Measurements from ENCODE around the gene ASCC3.

Gene ASCC3

DNA sequence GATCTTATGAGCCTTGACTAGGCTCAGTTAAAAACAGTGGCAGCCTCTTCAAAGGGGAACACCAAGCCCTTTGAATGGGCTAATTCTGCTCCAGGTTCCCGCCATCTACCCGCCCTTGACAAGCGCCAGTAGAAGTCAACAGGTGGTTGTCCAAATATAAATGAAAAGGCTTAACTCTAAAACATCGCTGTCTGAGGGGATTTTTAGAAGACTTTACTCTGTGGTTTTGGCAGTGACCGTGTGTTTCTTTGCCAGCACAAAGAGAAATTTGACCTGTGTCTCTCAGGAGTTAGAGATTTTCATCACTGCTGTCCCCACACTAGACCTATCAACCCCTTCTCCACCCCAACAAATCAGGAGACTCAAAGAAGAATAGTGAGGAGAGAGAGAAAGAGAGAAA, 396.7 kb downstream of the ASCC3 start:
- DNase-seq: no peak

DNA sequence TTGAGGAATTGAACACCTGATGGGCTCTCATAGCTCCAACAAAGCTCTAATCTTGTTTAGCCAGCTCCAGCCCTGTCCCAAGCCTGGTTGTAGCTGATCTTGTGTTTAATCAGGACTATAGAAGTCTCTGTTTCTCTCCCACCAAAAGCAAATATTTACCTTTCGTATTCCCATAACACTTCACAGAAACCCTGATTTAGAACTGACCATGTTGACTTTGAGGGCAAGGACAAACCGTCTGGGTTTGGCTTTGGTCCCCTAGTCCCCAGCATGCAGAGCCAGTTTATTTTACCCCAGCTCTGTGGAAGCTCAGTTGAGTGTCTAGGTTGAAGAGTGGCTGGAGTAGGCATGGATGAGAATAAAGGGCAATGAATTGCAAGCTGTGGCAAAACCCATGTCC, 398.4 kb downstream of the ASCC3 start:
- DNase-seq: no peak

DNA sequence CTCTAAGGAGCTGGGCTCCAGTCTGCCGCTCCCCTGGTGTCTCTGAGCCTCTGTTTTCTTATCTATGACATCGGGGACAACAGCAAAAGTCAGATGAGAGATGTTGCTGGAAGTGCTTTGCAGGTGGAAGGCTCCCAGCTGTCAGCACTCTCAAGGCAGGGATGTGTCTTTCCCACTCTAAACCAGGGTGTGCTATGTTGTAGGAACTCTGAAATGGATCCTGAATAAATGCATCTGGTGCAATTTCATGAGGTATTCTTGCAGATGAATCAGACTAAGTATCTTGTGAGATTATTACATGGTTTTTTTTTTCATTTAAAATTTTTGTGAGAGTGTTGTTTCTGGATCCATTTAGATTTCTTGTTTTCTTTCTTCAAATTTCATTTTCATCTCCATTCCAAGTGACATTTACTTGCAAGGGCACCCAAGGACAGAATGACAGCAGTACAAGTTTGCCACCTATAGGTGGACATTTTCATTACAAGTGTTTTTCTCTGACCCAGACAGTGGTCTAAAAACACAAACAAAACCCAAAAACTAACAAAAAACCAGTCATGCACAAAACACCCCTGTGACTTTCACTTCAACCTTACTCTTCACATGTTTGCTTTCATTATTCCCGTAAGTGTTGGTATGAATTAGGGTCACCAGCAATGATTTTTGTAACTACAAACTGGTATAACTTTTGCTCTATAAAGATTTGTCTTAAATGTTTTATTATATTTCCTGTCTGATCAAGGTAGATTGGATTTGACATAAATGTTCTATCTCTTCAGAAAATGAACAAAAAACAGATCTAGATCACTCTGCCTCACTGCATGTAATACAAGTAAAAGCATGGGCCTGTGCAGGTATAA, 401.7 kb downstream of the ASCC3 start:
- DNase-seq: no peak

DNA sequence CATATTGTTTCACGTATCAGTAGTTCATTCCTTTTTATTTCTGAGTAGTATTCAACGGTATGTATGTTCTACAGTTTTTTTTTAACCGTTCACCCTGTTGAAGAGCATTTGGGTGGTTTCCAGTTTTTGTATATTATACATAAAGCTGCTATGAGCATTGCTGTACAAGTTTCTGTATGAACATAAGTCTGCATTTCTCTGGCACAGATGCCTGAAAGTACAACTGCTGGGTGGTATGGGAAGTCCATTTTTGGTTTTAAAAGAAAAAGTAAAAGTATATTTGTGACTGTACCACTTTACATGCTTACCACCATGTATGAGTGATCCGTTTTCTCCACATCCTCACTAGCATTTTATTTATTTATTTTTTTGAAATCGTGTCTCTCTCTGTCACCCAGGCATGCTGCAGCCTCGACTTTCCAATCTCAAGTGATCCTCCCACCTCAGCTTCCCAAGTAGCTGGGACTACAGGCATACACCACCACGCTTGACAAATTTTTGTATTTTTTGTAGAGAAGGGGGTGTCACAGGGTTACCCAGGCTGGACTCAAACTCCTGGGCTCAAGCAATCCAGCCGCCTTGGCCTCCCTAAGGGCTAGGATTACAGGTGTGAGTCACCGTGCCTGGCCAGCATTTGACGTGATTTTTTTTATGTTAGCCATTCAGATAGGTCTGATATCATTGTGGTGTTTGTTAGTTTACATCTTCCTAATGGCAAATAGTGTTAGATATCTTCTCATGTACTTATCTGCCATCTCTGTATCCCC, 405.4 kb downstream of the ASCC3 start:
- no peak for DNase-seq

DNA sequence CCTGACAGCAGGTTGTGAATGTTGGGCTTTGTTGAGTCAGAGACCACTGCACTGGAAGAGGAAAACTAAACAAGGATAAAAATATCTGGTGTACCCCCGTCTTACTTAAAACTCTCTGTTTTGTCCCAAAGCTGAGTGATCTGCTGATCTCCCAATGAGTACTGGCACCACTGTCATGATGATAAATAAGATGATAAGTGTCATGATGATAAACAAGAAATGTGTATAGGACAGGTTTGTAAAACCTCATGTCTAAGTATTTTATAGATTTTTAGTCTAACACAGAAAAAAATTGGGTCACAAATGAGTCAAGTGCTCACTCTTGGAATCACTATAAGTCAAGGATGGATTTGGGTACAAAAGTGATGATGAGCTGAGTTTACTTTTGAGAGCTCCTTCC, 407.9 kb downstream of the ASCC3 start:
- DNase-seq: no peak

DNA sequence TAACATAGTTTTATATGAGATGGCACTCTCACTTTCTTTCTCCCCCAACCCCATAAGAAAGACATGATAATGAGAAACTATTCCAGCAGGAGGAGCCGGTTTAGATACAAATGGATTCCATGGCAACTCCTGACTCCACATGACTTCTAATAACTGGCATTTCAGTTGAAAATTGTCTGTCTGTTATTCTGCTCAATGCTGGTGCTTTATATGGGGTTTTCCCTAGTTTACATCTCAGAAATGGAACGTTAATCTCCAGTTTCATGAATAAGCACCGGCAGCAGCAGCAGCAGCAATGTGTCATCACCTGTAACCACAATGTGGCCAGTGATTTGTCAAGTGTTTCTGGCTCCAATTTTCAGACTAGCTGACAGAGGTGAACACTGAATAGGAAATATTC, 408.5 kb downstream of the ASCC3 start:
- no peak for DNase-seq

DNA sequence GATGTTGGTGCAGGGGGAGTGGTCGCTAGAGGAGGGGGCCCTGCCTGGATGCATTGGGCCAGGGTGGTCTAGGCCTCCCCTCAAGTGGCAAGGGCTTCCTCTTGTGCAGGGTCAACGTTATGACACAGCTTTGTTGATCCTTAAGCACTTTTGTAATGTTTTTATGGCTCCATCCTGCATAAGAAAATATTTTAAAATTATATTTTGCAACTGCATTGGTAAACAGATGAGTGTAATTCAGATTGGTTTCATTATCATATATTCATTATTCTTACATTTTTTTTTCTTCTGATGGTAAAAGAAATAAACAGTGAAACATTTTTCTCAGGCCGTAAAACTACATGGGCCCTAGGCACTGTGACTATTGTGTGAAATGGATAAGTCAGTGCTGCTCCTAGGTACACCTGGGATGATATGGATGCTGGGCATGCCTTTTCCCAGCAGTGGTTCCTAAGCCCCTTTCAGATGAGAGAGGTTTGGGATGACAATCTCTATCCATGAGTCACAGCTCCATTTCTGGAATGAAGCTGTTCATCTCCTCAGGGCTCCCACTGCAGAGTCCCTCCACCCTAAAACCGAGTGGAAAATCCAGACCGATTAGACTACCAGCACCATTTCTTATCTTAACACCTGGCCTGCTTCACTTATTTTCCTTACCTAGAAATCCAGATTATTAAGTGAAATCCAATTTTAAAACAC, 410.6 kb downstream of the ASCC3 start:
- DNase-seq: no peak

DNA sequence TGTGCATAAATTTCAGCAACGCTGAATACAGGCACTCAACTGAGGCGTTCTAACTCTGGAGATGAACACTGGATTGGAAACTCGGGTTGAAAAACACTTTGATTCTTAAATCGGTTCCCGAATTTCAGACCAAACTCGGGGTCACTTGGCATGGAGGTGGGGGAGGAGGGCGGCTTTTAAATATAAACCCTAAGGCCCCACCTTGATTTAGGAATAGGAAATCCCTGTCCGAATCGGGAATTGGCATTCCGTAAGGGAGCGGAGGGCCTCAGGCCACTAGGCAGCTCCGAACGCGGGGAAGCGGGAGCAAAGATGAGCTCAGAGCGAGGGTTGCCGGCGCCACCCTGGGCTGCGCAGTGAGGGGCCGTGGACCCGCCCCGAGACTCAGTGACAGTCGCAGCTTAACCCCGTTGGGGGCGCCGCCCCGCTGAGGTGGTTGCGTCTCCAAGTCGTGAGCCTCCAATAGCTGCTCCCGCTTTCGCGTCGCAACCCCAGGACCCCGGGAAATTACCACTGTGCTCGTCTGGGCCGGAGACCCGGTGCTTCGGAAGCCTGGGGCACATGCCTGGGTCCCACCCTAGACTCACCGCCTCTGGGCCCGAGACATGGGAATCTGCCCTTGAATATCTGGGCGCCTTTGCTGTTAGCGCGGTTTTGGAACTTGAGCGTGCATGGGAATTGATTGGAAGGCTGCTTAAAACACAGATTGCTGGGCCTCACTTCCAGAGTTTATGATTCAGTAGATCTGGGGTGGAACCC, 411.8 kb downstream of the ASCC3 start:
- DNase-seq: no peak

DNA sequence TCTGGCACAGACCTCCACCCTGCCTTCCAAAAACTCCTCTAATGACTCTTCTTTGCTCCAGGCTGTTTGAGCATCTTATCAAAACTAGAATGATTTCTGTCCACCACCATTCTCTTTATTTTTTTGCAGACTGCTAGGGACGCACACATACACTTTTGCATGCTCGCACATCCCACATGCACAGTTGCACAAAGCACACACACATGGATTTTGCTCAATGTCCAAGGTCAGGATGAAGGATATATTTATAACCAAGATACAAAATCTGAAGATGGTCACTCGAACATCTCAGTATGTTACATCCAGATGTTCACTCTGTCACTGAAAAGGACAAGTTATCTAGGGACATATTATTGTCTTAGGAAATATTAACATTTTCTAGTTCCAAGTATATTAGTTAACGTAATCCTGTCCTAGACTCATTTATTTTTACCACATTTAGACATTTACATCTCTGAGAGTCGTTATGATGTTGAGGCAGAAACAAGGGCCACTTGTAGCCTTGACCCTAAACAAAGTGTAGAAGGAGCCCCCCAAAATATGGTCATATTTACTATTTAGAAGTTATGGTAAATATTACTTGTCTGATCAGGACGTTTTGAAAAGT, 413.0 kb downstream of the ASCC3 start:
- no peak for DNase-seq

DNA sequence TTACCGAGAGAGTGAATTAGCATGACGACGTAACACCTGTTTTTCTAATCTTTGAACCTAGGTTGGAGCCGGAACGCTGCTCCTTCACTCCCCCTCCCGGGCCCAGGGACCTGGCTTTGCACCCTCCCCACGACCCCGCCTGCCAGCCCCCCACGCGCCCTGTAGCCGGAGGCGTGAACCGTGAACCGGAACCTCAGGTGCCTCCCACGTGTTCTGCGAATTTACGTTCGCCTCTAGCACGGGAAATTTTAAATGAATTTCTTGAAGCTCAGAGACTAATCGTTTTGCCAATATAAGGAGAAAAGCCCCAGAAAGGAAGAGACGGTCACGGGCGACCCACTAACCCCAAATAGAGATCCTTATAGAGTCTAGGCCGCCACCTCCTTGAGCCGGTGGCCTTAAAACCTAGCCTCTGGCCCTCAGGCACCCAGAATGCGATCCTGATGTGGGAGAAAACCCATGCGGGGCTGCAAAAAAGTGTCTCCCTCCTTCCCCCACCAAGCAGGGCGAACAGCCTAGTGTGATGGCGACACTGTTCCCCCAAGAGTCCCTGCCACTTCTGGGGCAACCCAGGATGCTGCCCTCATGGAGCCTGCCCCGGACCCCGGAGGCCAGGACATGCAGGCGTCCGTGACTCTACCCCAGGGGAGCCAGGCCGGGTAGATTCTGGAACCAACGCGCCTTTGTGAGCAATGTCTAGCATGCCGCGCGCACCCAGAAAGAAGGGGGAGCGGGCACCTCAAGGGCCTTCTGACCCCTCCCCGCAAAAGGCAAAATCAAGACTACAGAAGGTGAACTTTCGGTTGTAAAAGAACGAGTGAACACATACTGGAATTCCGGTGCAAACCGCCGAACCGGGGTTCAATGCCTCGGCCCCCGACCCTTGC, 413.8 kb downstream of the ASCC3 start:
- DNase-seq: no peak

DNA sequence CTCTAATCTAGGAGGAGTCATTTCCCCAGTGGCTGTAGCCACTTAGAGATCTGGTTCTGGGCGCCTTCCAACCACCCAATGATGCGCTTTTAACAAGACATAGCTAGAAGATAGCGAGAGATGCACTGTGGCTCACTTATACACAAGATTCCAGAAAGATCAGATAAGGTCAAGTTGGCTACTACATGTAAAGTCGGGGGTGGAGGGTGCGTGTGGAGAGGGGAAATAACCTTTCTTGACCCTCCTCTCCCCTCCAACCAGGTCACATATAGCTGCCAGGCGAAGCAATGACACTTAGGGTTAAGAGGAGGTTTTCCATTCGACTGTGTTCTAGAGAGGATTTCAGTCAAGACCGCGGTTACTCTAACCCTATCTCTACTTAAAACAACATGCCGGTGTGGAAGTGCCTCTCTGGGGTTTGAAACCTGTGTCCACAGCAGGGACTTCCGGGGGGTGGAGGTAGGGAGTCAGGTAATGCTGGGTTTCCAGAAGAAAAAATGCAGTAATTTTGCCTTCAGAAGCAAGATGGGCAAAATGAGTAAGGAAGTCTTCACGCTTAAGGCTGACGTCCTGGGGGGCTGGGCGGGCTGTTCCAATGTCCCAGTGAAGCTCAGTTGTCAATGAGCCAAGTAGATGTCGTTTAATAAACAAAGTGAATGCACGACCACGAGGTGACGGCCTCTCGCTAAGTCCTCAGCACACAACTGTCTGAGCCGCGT, 414.6 kb downstream of the ASCC3 start:
- no peak for DNase-seq

DNA sequence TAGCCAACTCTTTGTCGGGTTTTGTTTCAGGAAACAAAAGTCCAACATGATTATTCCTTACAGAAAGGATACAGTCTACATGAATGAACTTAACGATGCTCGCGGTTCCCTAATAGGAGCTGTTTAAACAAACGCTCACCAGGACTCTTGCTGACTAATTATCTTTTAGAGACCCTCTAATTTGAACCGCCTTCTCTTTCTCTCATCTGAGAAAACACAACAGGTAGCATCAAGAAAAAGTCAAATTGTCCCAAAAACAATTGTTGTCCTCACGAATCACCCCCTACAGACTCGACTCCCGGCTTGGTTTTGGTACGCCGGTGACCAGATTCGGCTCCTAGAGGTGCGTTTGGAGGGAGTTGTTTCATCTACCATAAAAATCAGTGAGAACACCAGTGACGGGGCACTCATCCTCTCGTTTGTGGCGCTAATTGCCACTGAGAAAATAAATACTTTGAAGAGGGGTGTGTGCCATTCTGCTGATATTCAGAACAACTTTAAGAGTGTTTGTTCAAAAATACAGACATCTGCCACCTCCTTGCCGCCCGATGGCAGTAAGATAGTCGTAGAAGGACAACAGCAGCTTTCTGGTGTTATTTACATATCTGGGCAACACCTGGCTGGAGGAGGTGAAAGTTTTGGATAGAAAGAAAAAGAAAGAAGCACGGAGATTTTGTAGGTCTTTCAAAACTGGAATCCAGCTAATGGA, 415.3 kb downstream of the ASCC3 start:
- no peak for DNase-seq

DNA sequence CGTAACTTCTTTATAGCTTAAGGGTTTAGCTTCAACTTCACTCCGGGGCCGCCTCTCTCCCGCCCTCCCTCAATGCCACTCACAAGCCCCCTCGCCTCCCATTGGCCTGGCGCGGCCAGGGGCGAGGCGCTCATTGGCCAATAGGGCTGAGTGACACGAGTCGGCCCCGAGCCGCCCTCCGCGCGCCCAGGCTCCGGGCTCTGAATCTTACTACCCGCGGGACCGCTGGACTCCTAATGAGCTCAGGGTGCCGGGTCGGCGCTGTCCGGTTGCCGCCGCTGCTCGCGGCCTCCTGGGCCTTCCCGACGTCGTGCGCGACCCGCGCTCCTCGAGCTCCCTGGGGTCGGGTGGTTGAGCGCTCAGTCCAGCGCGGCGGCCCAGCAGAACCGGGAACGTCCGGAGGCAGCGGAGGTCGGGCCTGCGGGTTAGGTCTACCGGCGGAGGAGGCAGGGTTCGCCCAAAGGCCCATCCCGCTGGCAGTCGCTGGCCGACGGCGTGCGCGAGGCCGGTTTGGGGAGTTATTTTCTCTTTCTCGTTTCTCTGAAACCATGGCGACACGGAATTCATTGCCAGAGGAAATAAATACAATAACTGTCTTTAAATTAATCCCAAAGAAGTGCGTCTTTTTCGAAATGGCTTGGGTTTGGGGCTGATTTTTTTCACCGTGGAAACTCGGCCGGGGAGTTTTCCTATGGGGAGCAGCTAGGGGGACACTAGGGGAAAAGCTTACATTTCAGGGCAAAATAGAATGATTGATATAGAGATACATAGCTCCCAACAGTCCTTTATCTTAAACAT, 416.0 kb downstream of the ASCC3 start, which contains the start of gene SIM1:
TSS of gene SIM1 (minus strand) at position 19 of the 798 bp plus-strand sequence. CDS start 1,453 bp downstream, outside the sequence.
- DNase-seq: no peak

DNA sequence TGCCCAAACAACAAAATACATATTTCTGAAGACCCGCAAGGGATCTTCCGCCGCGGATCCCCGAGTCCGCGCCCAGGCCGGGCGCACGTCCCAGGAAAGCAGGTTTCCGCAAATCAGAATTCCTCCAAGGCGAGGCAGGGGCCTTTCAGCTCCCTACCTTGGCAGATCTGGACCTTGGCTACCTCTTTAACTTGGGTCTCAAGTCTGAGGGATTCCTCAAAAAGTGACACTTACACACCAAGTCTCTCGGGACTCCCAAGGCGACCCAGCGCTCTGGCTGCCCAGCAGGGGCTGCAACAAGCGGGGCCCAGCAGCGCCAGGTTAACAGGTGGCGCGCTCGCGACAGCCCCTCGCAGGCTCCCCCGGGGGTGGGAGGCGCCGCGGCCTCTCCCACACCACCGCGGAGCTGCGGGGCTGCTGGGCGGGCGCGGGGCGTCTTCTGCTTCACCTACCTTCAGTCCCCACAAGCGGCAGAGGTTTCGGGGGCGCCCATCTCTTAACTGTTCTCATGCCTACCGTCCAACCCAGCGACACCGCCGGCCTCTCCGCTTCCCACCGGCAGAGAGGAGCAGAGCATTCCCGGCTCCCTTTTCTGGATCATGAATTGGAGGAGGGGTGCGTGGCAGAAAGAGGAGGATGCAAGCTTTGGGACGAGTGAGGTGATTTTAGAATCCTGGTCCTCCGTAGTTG, 416.8 kb downstream of the ASCC3 start:
- no peak for DNase-seq

DNA sequence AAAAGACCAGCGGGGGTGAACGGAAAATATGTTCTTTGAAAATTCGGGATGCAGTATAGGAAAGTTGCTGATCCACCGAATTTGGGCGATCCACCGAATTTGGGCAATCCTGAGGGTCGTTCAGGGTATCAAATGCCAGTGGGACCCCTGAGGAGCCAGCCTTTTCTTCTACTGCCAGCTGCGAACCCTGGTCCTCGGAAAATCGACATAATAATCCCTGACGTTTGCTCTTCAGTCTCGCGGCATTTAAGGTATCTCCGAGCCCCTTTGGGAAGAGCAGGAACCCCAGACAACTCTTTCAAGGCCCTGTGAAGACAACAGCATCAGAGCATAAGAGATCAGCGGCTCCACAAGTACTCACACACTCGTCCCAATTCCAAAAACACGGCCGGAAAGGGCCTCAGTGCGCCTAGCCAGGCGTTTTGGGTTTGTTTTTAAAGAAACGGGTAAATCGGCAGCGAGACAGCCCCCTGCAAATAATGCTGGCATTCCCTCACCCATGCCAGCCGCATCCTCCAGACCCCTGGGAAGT, 417.4 kb downstream of the ASCC3 start:
- no peak for DNase-seq

DNA sequence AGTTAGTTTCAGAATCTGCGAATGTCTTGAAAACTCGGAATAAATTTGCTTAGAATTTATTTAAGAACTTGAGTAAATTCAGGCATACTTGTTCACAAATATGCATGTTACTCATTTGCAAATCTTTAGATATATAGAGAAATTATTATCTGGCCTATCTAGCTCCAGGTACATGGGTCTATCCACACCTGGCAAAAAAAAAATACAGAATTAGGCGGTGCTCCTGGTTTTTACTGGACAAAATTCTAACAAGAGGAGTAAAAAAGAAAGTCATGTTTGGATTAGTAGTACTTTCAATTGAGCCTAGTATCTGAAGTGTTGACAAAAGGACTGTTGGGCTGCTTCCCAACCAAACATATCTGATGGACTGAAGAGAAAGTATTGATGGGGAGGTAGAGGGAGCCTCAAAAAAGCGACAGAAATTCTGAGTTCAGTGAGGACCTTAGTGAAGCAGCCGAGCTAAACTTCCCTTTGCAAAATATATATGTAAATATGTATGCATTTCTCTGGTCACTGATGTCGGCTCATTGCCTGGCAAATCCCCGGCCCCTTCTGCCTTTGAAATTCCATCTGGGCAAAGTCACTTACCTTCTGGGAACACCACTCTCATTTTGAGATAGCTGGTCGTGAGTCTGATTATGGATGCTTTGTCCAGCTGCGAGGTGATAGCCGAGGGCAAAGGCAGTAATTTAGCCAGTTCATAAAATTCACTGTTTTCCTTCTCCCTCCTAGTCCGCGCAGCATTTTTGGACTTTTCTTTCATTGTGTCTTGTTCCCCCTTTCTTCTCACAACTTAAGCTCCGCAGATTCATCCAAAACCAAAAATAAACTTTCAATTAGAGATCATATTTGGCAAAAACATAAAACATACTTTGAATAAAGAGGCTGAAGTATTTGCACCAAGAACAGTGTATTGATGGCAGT, 418.2 kb downstream of the ASCC3 start:
- DNase-seq: no peak
